Measurements from ENCODE around the gene NUP210. TPM values are rescaled to one million over a fixed set of nuclear protein-coding genes. Genes with fewer than 3 reads are reported as not detected.

The NUP210 gene
- total RNA-seq, 1 experiment from 2014 or later: 8.4 TPM

DNA sequence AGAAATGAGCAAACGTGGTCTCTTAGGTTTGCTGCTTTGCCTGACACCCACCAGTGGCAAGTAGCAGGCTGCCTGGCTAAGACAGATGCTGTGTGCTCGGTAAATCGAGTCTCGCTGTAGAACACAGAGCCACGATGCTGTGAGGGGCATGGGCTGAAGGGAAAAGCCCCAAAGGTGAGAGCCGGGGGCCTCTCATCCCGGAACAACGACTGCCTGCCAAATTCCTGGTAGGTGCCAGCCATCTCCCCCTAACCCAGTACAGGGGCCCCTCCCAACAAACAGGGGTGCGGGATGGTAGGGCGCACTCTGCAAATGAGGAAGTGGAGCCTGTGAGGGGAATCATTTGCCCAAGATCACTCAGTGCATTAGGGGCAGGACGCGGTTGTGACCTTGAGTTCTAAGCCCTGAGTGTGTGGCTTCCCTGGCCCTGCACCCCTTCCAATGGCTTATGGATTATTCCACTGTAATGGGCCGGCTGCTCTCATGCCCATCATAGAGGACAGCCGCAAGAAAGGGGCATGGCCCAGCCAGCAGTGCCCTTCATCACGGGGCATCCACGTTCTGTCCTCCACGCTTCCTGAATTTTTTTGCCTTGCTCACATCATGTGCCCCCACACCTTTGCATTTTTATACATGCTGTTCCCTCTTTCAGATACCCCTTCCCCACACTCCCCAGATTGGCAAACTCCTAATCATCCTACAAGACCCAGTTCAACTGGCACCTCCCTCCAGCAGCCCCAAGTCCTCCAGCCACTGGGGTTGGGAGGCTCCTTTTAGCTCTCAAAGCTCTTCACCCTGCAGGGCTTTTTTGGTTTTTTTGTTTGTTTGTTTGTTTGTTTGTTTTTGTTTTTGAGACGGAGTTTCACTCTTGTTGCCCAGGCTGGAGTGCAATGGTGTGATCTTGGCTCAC is 125.4 kb downstream of the NUP210 start:
- TF ChIP-seq, protein P1, sequence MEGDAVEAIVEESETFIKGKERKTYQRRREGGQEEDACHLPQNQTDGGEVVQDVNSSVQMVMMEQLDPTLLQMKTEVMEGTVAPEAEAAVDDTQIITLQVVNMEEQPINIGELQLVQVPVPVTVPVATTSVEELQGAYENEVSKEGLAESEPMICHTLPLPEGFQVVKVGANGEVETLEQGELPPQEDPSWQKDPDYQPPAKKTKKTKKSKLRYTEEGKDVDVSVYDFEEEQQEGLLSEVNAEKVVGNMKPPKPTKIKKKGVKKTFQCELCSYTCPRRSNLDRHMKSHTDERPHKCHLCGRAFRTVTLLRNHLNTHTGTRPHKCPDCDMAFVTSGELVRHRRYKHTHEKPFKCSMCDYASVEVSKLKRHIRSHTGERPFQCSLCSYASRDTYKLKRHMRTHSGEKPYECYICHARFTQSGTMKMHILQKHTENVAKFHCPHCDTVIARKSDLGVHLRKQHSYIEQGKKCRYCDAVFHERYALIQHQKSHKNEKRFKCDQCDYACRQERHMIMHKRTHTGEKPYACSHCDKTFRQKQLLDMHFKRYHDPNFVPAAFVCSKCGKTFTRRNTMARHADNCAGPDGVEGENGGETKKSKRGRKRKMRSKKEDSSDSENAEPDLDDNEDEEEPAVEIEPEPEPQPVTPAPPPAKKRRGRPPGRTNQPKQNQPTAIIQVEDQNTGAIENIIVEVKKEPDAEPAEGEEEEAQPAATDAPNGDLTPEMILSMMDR (IDR thresholded peaks at IDR 0.05; ENCODE audit: unreplicated experiment): no peak
- DNase-seq (ENCODE audit: unreplicated experiment): no peak
- H3K9me3 Mint-ChIP-seq (ENCODE audit: unreplicated experiment): no peaks in the 10 kb centered on the region
- no peak overlapping the region for H3K27ac Mint-ChIP-seq (ENCODE audit: low read depth, unreplicated experiment)
- no TSS peak for BruUV-seq (replicated peaks)
- H3K36me3 Mint-ChIP-seq (ENCODE audit: insufficient read depth, unreplicated experiment): peaks cover 5% of the 10 kb centered on the region
- H3K4me3 Mint-ChIP-seq (ENCODE audit: unreplicated experiment): no peak overlapping the region
- ChIA-PET POLR2A (no interaction called here), CTCF (interaction anchor here (0.6 kb wide), 1 partner anchor 84 kb away, joined by 3 read pairs; no protein-coding TSS in a partner anchor)
- H3K4me1 Mint-ChIP-seq (ENCODE audit: insufficient read depth, unreplicated experiment): no peaks in the 10 kb centered on the region
- peaks cover 45% of the 10 kb centered on the region for H3K27me3 Mint-ChIP-seq (ENCODE audit: insufficient read depth, unreplicated experiment)
- intact Hi-C loops (cut with micrococcal nuclease): no loop called here

DNA sequence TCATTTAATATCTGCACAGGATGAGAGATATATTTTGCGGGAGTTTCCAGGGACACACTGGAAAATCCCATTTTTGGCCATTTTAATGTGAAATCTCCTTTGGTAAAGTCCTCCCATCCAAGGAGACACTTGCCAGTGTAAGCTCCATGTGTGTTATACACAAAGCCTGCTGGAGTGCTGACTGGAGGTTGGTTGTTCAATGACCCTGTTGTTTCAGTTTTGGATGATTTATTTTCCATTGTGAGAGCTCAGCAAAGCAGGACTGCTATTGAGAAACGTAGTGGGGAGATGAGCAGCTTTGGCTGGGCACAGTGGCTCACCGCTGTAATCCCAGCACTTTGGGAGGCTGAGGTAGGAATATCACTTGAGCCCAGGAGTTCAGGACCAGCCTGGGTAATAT is 127.7 kb downstream of the NUP210 start:
- DNase-seq (ENCODE audit: unreplicated experiment): no peak
- Mint-ChIP-seq H3K27me3 (ENCODE audit: insufficient read depth, unreplicated experiment) (peaks cover 42% of the 10 kb centered on the region), H3K4me1 (ENCODE audit: insufficient read depth, unreplicated experiment) (no peaks in the 10 kb centered on the region), H3K4me3 (ENCODE audit: unreplicated experiment) (no peak overlapping the region), H3K9me3 (ENCODE audit: unreplicated experiment) (peaks cover 1% of the 10 kb centered on the region), H3K27ac (ENCODE audit: low read depth, unreplicated experiment) (no peak overlapping the region), H3K36me3 (ENCODE audit: insufficient read depth, unreplicated experiment) (peaks cover 5% of the 10 kb centered on the region)
- CTCF ChIA-PET: interaction anchor here (0.6 kb wide), 1 partner anchor 43 kb away, joined by 4 read pairs; no protein-coding TSS in a partner anchor
- TF ChIP-seq, protein P1 (IDR thresholded peaks at IDR 0.05; ENCODE audit: unreplicated experiment): no peak
- intact Hi-C loops (cut with micrococcal nuclease): no loop called here
- POLR2A ChIA-PET: no interaction called here
- BruUV-seq (replicated peaks): no TSS peak

DNA sequence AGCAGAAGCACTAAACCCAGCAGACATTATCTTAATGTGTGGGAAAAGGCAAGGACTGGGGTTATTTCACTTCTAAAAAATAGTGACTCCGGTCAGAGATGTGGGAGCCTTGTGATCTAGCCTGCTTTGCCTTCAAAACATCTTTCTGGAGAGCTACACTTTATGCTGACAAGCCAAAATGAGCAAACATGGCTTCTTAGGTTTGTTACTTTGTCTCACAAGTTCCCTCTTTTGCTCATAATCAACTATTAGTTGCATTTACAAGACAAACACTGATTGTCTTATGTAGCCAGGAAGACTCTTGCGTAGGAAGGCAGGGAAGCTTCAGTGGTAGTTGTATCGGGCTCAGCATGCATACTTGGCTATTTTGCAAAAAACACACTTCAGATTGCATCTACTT is 129.2 kb downstream of the NUP210 start:
- TF ChIP-seq, protein P1 (IDR thresholded peaks at IDR 0.05; ENCODE audit: unreplicated experiment): no peak
- Mint-ChIP-seq H3K36me3 (ENCODE audit: insufficient read depth, unreplicated experiment) (no peaks in the 10 kb centered on the region), H3K27ac (ENCODE audit: low read depth, unreplicated experiment) (no peak overlapping the region), H3K27me3 (ENCODE audit: insufficient read depth, unreplicated experiment) (peaks cover 28% of the 10 kb centered on the region), H3K9me3 (ENCODE audit: unreplicated experiment) (peaks cover 15% of the 10 kb centered on the region), H3K4me3 (ENCODE audit: unreplicated experiment) (no peak overlapping the region), H3K4me1 (ENCODE audit: insufficient read depth, unreplicated experiment) (no peaks in the 10 kb centered on the region)
- CTCF ChIA-PET: interaction anchor here (0.9 kb wide), 1 partner anchor 40 kb away, joined by 3 read pairs; no protein-coding TSS in a partner anchor
- intact Hi-C loops (cut with micrococcal nuclease): no loop called here
- POLR2A ChIA-PET: no interaction called here
- BruUV-seq (replicated peaks): no TSS peak
- DNase-seq (ENCODE audit: unreplicated experiment): no peak

GRCh38 chr3:13289771-13290285 is 130.3 kb downstream of the NUP210 start:
- TF ChIP-seq, protein P1 (IDR thresholded peaks at IDR 0.05; ENCODE audit: unreplicated experiment): no peak
- peaks cover 16% of the 10 kb centered on the region for H3K9me3 Mint-ChIP-seq (ENCODE audit: unreplicated experiment)
- H3K36me3 Mint-ChIP-seq (ENCODE audit: insufficient read depth, unreplicated experiment): no peaks in the 10 kb centered on the region
- ChIA-PET POLR2A (no interaction called here), CTCF (interaction anchor here (0.6 kb wide), 1 partner anchor 36 kb away, joined by 3 read pairs; no protein-coding TSS in a partner anchor)
- no peak for DNase-seq (ENCODE audit: unreplicated experiment)
- H3K27ac Mint-ChIP-seq (ENCODE audit: low read depth, unreplicated experiment): no peak overlapping the region
- BruUV-seq (replicated peaks): no TSS peak
- no peak overlapping the region for H3K4me3 Mint-ChIP-seq (ENCODE audit: unreplicated experiment)
- H3K4me1 Mint-ChIP-seq (ENCODE audit: insufficient read depth, unreplicated experiment): no peaks in the 10 kb centered on the region
- peaks cover 17% of the 10 kb centered on the region for H3K27me3 Mint-ChIP-seq (ENCODE audit: insufficient read depth, unreplicated experiment)
- intact Hi-C loops (cut with micrococcal nuclease): no loop called here

Data from MCF 10A (cell line).